H1 (cell line): ENCODE results near the gene VGLL3. TPM values are rescaled to one million over a fixed set of nuclear protein-coding genes. Genes with fewer than 3 reads are reported as not detected.

Source experiments
- CTCF ChIA-PET: fragments of 300-600 bp; sonication (Branson Sonifier 250); formaldehyde crosslinking; loops from one replicate; lab custom pipeline; 2021; ENCODE audit not compliant: partially characterized antibody; lab: Charles Lee
- POLR2A ChIA-PET: fragments of 300-600 bp; sonication (Branson Sonifier 250); formaldehyde crosslinking; loops from one replicate; lab custom pipeline; 2021; ENCODE audit warnings: inconsistent platforms; ENCODE audit not compliant: partially characterized antibody; lab: Charles Lee
- DNase-seq, 2 experiments: peaks; one replicate each; pipeline versions ENCODE4 v3.0.0 to v3.0.0-alpha.2; 2010 to 2022; ENCODE audit warnings: low spot score in 2 of 2, low read depth in 1 of 2, mixed read lengths in 1 of 2
- FAIRE-seq: peaks from 2 replicates; lab custom pipeline; 2011; peaks lifted over from hg19 to GRCh38; lab: Jason Lieb, UNC
- H2AFZ ChIP-seq: 2 replicates; pipeline ENCODE4 v1.8.1; 2012; ENCODE audit warnings: low read length, inconsistent platforms
- H2AK5ac ChIP-seq: 2 replicates; pipeline ENCODE4 v1.6.1; 2013; ENCODE audit warnings: low read depth, low read length
- H2BK120ac ChIP-seq: replicated peaks from 2 replicates; pipeline ENCODE3; 2013; ENCODE audit warnings: low read depth, low read length, inconsistent platforms
- H2BK12ac ChIP-seq: 2 replicates; pipeline ENCODE4 v1.6.1; 2013; ENCODE audit warnings: low read depth, low read length
- H2BK15ac ChIP-seq: 2 replicates; pipeline ENCODE4 v1.6.1; 2013; ENCODE audit warnings: low read length
- H2BK20ac ChIP-seq: 2 replicates; pipeline ENCODE4 v1.6.1; 2013; ENCODE audit warnings: low read length
- H2BK5ac ChIP-seq: 2 replicates; pipeline ENCODE4 v1.6.1; 2013; ENCODE audit warnings: low read depth, low read length
- H3K14ac ChIP-seq: 2 replicates; pipeline ENCODE4 v1.6.1; 2013; ENCODE audit warnings: inconsistent platforms; ENCODE audit not compliant: insufficient read length
- H3K18ac ChIP-seq: 2 replicates; pipeline ENCODE4 v1.6.1; 2013; ENCODE audit warnings: low read length; ENCODE audit errors: extremely low read depth
- H3K23ac ChIP-seq: 2 replicates; pipeline ENCODE4 v1.6.1; 2013; ENCODE audit warnings: inconsistent platforms; ENCODE audit not compliant: insufficient read length
- H3K23me2 ChIP-seq: 2 replicates; pipeline ENCODE4 v1.6.1; 2013; ENCODE audit warnings: low read depth, low read length
- H3K27ac ChIP-seq: 2 replicates; pipeline ENCODE4 v1.6.1; 2011; ENCODE audit warnings: low read depth, low read length, inconsistent platforms
- H3K27me3 ChIP-seq, 4 experiments: replicated peaks in 1 of 4; 1 replicate in 1 of 4; 2 replicates in 3 of 4; pipeline versions ENCODE4 v1.6.1 to v1.8.1; 2011 to 2013; ENCODE audit warnings: low read length in 3 of 4, mild to moderate bottlenecking in 3 of 4, inconsistent platforms in 2 of 4, mixed read lengths in 2 of 4, moderate library complexity in 1 of 4; ENCODE audit not compliant: control insufficient read depth in 3 of 4, insufficient read depth in 3 of 4; ENCODE audit errors: extremely low read depth in 1 of 4
- H3K36me3 ChIP-seq, 4 experiments: 2 replicates each; pipeline versions ENCODE4 v1.6.1 to v1.8.1; 2011 to 2013; ENCODE audit warnings: mild to moderate bottlenecking in 4 of 4, low read length in 3 of 4, moderate library complexity in 2 of 4, control low read depth in 1 of 4, inconsistent platforms in 1 of 4; ENCODE audit not compliant: insufficient read depth in 4 of 4, control insufficient read depth in 2 of 4
- H3K4ac ChIP-seq: replicated peaks from 2 replicates; pipeline ENCODE3; 2013; ENCODE audit warnings: low read length, low read depth, mixed read lengths, inconsistent platforms; ENCODE audit not compliant: insufficient read length
- H3K4me1 ChIP-seq, 4 experiments: replicated peaks in 1 of 4; 1 replicate in 1 of 4; 2 replicates in 3 of 4; pipeline versions ENCODE4 v1.6.1 to v1.8.1; 2011 to 2013; ENCODE audit warnings: low read length in 3 of 4, inconsistent platforms in 2 of 4, mixed read lengths in 1 of 4; ENCODE audit not compliant: insufficient read depth in 4 of 4, control insufficient read depth in 3 of 4
- H3K4me2 ChIP-seq, 2 experiments: 2 replicates each; pipeline versions ENCODE4 v1.6.1 to v1.8.1; 2011 to 2013; ENCODE audit warnings: low read depth in 2 of 2, low read length in 2 of 2, control low read depth in 1 of 2, inconsistent platforms in 1 of 2, mild to moderate bottlenecking in 1 of 2; ENCODE audit not compliant: insufficient read depth in 1 of 2
- H3K4me3 ChIP-seq, 4 experiments: fragments of 200-600, 300-600 bp in 1 of 4; sonication (generic), shearing (Covaris generic), sonication (Bioruptor Twin) in 1 of 4; 2 replicates each; pipeline versions ENCODE4 v1.5.1 to v1.8.1; 2011 to 2016; ENCODE audit warnings: low read length in 4 of 4, low read depth in 3 of 4, control low read depth in 2 of 4, inconsistent platforms in 2 of 4, mild to moderate bottlenecking in 2 of 4, mixed read lengths in 1 of 4, moderate library complexity in 1 of 4; ENCODE audit not compliant: insufficient read depth in 2 of 4; ENCODE audit errors: extremely low read depth in 1 of 4
- H3K56ac ChIP-seq: replicated peaks from 2 replicates; pipeline ENCODE3; 2013; ENCODE audit warnings: low read depth, mild to moderate bottlenecking, mixed read lengths, low read length, inconsistent platforms; ENCODE audit not compliant: insufficient read length
- H3K79me1 ChIP-seq: 2 replicates; pipeline ENCODE4 v1.6.1; 2013; ENCODE audit warnings: low read depth, low read length, control low read depth
- H3K79me2 ChIP-seq, 2 experiments: 2 replicates each; pipeline versions ENCODE4 v1.6.1 to v1.8.1; 2012 to 2013; ENCODE audit warnings: low read length in 2 of 2, mild to moderate bottlenecking in 2 of 2, inconsistent platforms in 1 of 2; ENCODE audit not compliant: insufficient read depth in 2 of 2, control insufficient read depth in 1 of 2
- H3K9ac ChIP-seq, 4 experiments: replicated peaks in 1 of 4; 1 replicate in 1 of 4; 2 replicates in 3 of 4; pipeline versions ENCODE4 v1.6.1 to v1.8.1; 2011 to 2013; ENCODE audit warnings: low read depth in 3 of 4, low read length in 3 of 4, control low read depth in 2 of 4, mild to moderate bottlenecking in 2 of 4, moderate library complexity in 2 of 4, inconsistent platforms in 1 of 4; ENCODE audit errors: extremely low read depth in 1 of 4
- H3K9me3 ChIP-seq, 2 experiments: 2 replicates each; pipeline versions ENCODE4 v1.6.1 to v1.8.1; 2012 to 2013; ENCODE audit warnings: mild to moderate bottlenecking in 2 of 2, moderate library complexity in 2 of 2, control low read depth in 1 of 2, inconsistent platforms in 1 of 2, low read depth in 1 of 2, low read length in 1 of 2, mixed read lengths in 1 of 2; ENCODE audit not compliant: insufficient read depth in 2 of 2
- H4K20me1 ChIP-seq, 2 experiments: replicated peaks in 1 of 2; 2 replicates each; pipeline versions ENCODE3 to v1.8.1; 2011 to 2013; ENCODE audit warnings: inconsistent platforms in 2 of 2, low read length in 2 of 2, mild to moderate bottlenecking in 1 of 2; ENCODE audit not compliant: insufficient read depth in 2 of 2, control insufficient read depth in 1 of 2
- H4K5ac ChIP-seq: 2 replicates; pipeline ENCODE4 v1.6.1; 2013; ENCODE audit warnings: low read length, low read depth, mixed read lengths, inconsistent platforms; ENCODE audit not compliant: insufficient read length
- H4K8ac ChIP-seq: 2 replicates; pipeline ENCODE4 v1.8.0; 2013; ENCODE audit warnings: mild to moderate bottlenecking, moderate library complexity, low read length, inconsistent platforms; ENCODE audit not compliant: insufficient read depth; ENCODE audit errors: extremely low read depth
- H4K91ac ChIP-seq: replicated peaks from 2 replicates; pipeline ENCODE3; 2013; ENCODE audit warnings: low read length, mixed read lengths, inconsistent platforms; ENCODE audit not compliant: insufficient read length
- CBX8 ChIP-seq: fragments of 300-800, 300-1000 bp; sonication (generic); IDR thresholded peaks from 2 replicates; pipeline ENCODE4 v1.7.1; 2016; ENCODE audit warnings: low read depth, low read length, borderline replicate concordance
- CEBPB ChIP-seq: IDR thresholded peaks from 2 replicates; pipeline ENCODE4 v1.6.1; 2012; ENCODE audit warnings: low read depth, low read length
- CHD1 ChIP-seq: IDR thresholded peaks from 2 replicates; pipeline ENCODE4 v1.6.1; 2012; ENCODE audit warnings: low read depth, low read length, improper control_type of control experiment
- CHD2 ChIP-seq: IDR thresholded peaks from 2 replicates; pipeline ENCODE4 v1.6.1; 2012; ENCODE audit warnings: low read length, improper control_type of control experiment
- CREB1 ChIP-seq: IDR thresholded peaks from 2 replicates; pipeline ENCODE4 v1.6.1; 2012; ENCODE audit warnings: inconsistent platforms
- CTBP2 ChIP-seq: IDR thresholded peaks from 2 replicates; pipeline ENCODE4 v1.7.0; 2011; ENCODE audit warnings: borderline replicate concordance, mild to moderate bottlenecking, moderate library complexity, mixed read lengths, low read length; ENCODE audit not compliant: insufficient read depth, insufficient read length
- EP300 ChIP-seq, 2 experiments: IDR thresholded peaks; 1 replicate in 1 of 2; 2 replicates in 1 of 2; pipeline ENCODE4 v1.6.1; 2011 to 2012; ENCODE audit warnings: low read depth in 2 of 2, low read length in 2 of 2, mild to moderate bottlenecking in 2 of 2, borderline replicate concordance in 1 of 2, inconsistent platforms in 1 of 2, moderate library complexity in 1 of 2
- HDAC2 ChIP-seq, 2 experiments: fragments of 300-600 bp in 1 of 2; sonication (generic) in 1 of 2; IDR thresholded peaks; 2 replicates each; pipeline ENCODE4 v1.6.1; 2011 to 2012; ENCODE audit warnings: low read depth in 2 of 2, low read length in 2 of 2, mild to moderate bottlenecking in 2 of 2, moderate library complexity in 2 of 2, borderline replicate concordance in 1 of 2, inconsistent platforms in 1 of 2
- KDM1A ChIP-seq: fragments of 200-600, 300-600 bp; sonication (generic); IDR thresholded peaks from 2 replicates; pipeline ENCODE4 v1.7.1; 2016; ENCODE audit warnings: mild to moderate bottlenecking, low read length, borderline replicate concordance
- RFX5 ChIP-seq: IDR thresholded peaks from 2 replicates; pipeline ENCODE4 v1.6.1; 2011; ENCODE audit warnings: low read depth, low read length, improper control_type of control experiment, borderline replicate concordance
- RXRA ChIP-seq: IDR thresholded peaks from 2 replicates; pipeline ENCODE4 v1.6.1; 2011; ENCODE audit warnings: low read depth, mild to moderate bottlenecking, low read length, moderate library complexity; ENCODE audit not compliant: insufficient read depth
- SIN3A ChIP-seq, 2 experiments: IDR thresholded peaks in 1 of 2; conservative IDR thresholded peaks in 1 of 2; 2 replicates each; pipeline ENCODE4 v1.6.1; 2011 to 2012; ENCODE audit warnings: low read length in 2 of 2, improper control_type of control experiment in 1 of 2, low read depth in 1 of 2, mild to moderate bottlenecking in 1 of 2
- TAF1 ChIP-seq: IDR thresholded peaks from 2 replicates; pipeline ENCODE4 v1.6.1; 2011; ENCODE audit warnings: mild to moderate bottlenecking, low read depth, low read length
- TBP ChIP-seq: IDR thresholded peaks from 2 replicates; pipeline ENCODE4 v1.6.1; 2011; ENCODE audit warnings: low read depth, low read length, improper control_type of control experiment
- WGBS, 2 experiments: shearing (Covaris generic) in 1 of 2; methylation state at CpG; one replicate each; pipeline versions ENCODE4 v1.1.6 to v1.1.7; 2013 to 2015; ENCODE audit warnings: low lambda C conversion rate in 2 of 2, mixed read lengths in 2 of 2, inconsistent platforms in 1 of 2, low coverage in 1 of 2, missing lambda C conversion rate in 1 of 2; ENCODE audit not compliant: insufficient replicate concordance in 2 of 2, insufficient coverage in 1 of 2, insufficient read length in 1 of 2; ENCODE audit errors: extremely low coverage in 1 of 2, missing lambda C conversion rate in 1 of 2; 5-methylcytosine and 5-hydroxymethylcytosine counted together
- polyA plus RNA-seq, 7 experiments: library from polyadenylated mRNA; depleted of rRNA in 3 of 7; stranded (reverse) in 5 of 7; unstranded in 2 of 7; fragments of >200 nt in 5 of 7; fragments of 200-250 nt in 2 of 7; gene quantifications; 1 replicate in 5 of 7; 2 replicates in 1 of 7; 4 replicates in 1 of 7; pipeline versions ENCODE4 v1.2.1 to v1.2.3, GENCODE V29; 2011 to 2013; ENCODE audit warnings: missing spikeins in 2 of 7, mixed read lengths in 2 of 7
- total RNA-seq: library from RNA; stranded (reverse); fragmentation: NEBNext Ultra II Directional; extraction: Animal tissue kit (Norgen Biotek cat#: 25700); gene quantifications from 2 replicates; pipeline ENCODE4 v1.2.1, GENCODE V29; 2021

VGLL3 gene
- total and polyA plus RNA-seq, 2 of the 8 experiments (the other 6 are each of a cell fraction or from before 2014, with no cell fraction given), result 13.4 to 24.2 TPM

DNA sequence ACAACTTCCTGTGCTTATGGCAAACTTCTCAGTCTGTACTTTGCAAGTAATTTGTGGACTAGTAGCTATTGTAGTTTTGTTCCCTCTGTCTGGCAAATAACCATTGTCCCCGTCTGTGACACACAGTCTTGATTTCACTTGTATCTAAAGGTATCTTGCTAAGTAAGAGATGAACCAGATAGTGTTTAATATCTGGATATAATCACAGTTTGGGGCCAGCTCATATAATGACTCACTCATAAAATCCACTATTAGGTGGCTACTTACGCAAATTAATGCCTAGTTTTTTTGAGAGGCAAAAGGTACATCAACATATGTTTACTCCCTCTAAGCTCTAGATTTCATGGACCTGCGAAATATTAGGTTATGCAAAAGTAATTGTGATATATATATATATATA lies 30.4 kb downstream of the VGLL3 start:
- Histone ChIP-seq H3K27me3 (no peaks in the 10 kb centered on the region), H3K56ac (no peak overlapping the region), H3K79me2 (no peaks in the 10 kb centered on the region), H3K9ac (no peak overlapping the region), H3K4ac (no peak overlapping the region), H3K23me2 (no peaks in the 10 kb centered on the region), H3K36me3 (peaks cover 0 to 5% (median 0%) of the 10 kb centered on the region in 4 experiments; a peak in 1 of 8 replicates), H3K4me2 (no peak overlapping the region), H2BK20ac (no peak overlapping the region), H3K23ac (no peak overlapping the region), H3K9me3 (no peaks in the 10 kb centered on the region), H4K8ac (no peak overlapping the region), H3K14ac (no peak overlapping the region), H4K20me1 (no peaks in the 10 kb centered on the region), H2BK12ac (no peak overlapping the region), H3K18ac (no peak overlapping the region), H2BK15ac (no peak overlapping the region), H3K4me3 (no peak overlapping the region), H2AK5ac (no peak overlapping the region), H4K5ac (no peak overlapping the region), H3K27ac (no peak overlapping the region), H3K4me1 (peaks cover 0 to 3% (median under 1%) of the 10 kb centered on the region in 4 experiments; a peak in 2 of 7 replicates), H2BK5ac (no peak overlapping the region), H2AFZ (no peak overlapping the region), H4K91ac (no peak overlapping the region), H3K79me1 (no peaks in the 10 kb centered on the region), H2BK120ac (no peak overlapping the region)
- WGBS, 2 experiments, result 91% methylated on average over 3 of the region's 3 CpGs; no CpG with 5 or more reads in 1 of the 2 experiments
- FAIRE-seq (no peak), DNase-seq (no peak)
- ChIA-PET CTCF (interaction anchor here (0.7 to 1.8 kb wide), 2 partner anchors 10 to 38 kb away, joined by 4 to 6 read pairs; no protein-coding TSS in a partner anchor), POLR2A (interaction anchor here (0.6 kb wide), 1 partner anchor 129 kb away, joined by 3 read pairs; no protein-coding TSS in a partner anchor)
- TF ChIP-seq CBX8, result no peak
- TF ChIP-seq CEBPB, result no peak
- TF ChIP-seq CTBP2, result no peak
- TF ChIP-seq TBP, result no peak
- no peak for TF ChIP-seq RXRA
- no peak for TF ChIP-seq RFX5
- TF ChIP-seq TAF1, result no peak
- no peak for TF ChIP-seq CHD1
- no peak for TF ChIP-seq SIN3A (conservative IDR thresholded peaks at IDR 0.05 in 1 of 2, IDR thresholded peaks at IDR 0.05 in 1 of 2; ENCODE audit: low read depth in 1 of 2, low read length in 2 of 2)
- no peak for TF ChIP-seq CREB1
- no peak for TF ChIP-seq KDM1A
- TF ChIP-seq CHD2, result no peak
- TF ChIP-seq HDAC2 (IDR thresholded peaks at IDR 0.05; ENCODE audit: borderline replicate concordance in 1 of 2, low read depth in 2 of 2, low read length in 2 of 2), result no peak
- TF ChIP-seq EP300 (IDR thresholded peaks at IDR 0.05; ENCODE audit: borderline replicate concordance in 1 of 2, low read depth in 2 of 2, low read length in 2 of 2), result no peak
